Epithelial cell of proximal tubule (primary cell): ENCODE data around the gene ERC2. TPM values are rescaled to one million over a fixed set of nuclear protein-coding genes. Genes with fewer than 3 reads are reported as not detected.

Experiments
- DNase-seq: peaks from one replicate; pipeline ENCODE4 v3.0.0-alpha.2; 2011; ENCODE audit warnings: low read depth
- H3K4me3 ChIP-seq: 2 replicates; pipeline ENCODE4 v1.5.1; 2011; ENCODE audit warnings: low read depth, mild to moderate bottlenecking, low read length
- CTCF ChIP-seq: conservative IDR thresholded peaks from 2 replicates; pipeline ENCODE4 v1.5.1; 2012; ENCODE audit warnings: low read depth, mild to moderate bottlenecking, low read length
- total RNA-seq: library from RNA; depleted of rRNA; stranded (reverse); fragments of >200 nt; gene quantifications from 2 replicates; pipeline ENCODE4 v1.2.3, GENCODE V29; 2015

The ERC2 gene
- total RNA-seq, 1 donor from 2014 or later, result 2.7 TPM

- DNase-seq, result no peak
- TF ChIP-seq CTCF, result no peak
- H3K4me3 ChIP-seq, result no peak overlapping the region
These were observed 173.1 kb downstream of the ERC2 start for GRCh38 chr3:56295161-56295560.

GRCh38 chr3:56294286-56294685 is 174.0 kb downstream of the ERC2 start:
- no peak for DNase-seq
- H3K4me3 ChIP-seq, result no peak overlapping the region
- TF ChIP-seq CTCF, result no peak

GRCh38 chr3:56291953-56292352 is 176.3 kb downstream of the ERC2 start:
- no peak for TF ChIP-seq CTCF
- peak; percentile 30 for DNase-seq
- no peak overlapping the region for H3K4me3 ChIP-seq

- no peak overlapping the region for H3K4me3 ChIP-seq
- DNase-seq, result peak; percentile 30
- TF ChIP-seq CTCF, result no peak
These were observed 177.0 kb downstream of the ERC2 start for GRCh38 chr3:56291244-56291680.

- no peak for TF ChIP-seq CTCF
- H3K4me3 ChIP-seq, result no peak overlapping the region
- DNase-seq, result no peak
These were observed 177.9 kb downstream of the ERC2 start for GRCh38 chr3:56290374-56290773.

- H3K4me3 ChIP-seq, result no peak overlapping the region
- no peak for DNase-seq
- no peak for TF ChIP-seq CTCF
These were observed 180.0 kb downstream of the ERC2 start for GRCh38 chr3:56288258-56288657.

GRCh38 chr3:56282341-56282740 is 185.9 kb downstream of the ERC2 start:
- H3K4me3 ChIP-seq, result no peak overlapping the region
- no peak for DNase-seq
- no peak for TF ChIP-seq CTCF
